HEK293T (cell line): ENCODE measurements around the gene PPID.

Experiments
- ARNT ChIP-seq: fragments of 450-650 bp; IDR thresholded peaks from 2 replicates; pipeline ENCODE4 v1.6.1; 2017; ENCODE audit warnings: mild to moderate bottlenecking
- BHLHE40 ChIP-seq: fragments of 450-650 bp; IDR thresholded peaks from 2 replicates; pipeline ENCODE4 v1.6.1; 2016; ENCODE audit warnings: mild to moderate bottlenecking, moderate library complexity, borderline replicate concordance
- ELF4 ChIP-seq: fragments of 450-650 bp; IDR thresholded peaks from 2 replicates; pipeline ENCODE4 v1.6.1; 2017; ENCODE audit warnings: antibody characterized with exemption
- FOXA1 ChIP-seq: fragments of 450-650 bp; IDR thresholded peaks from 2 replicates; pipeline ENCODE4 v1.6.1; 2016; ENCODE audit warnings: mild to moderate bottlenecking
- FOXK2 ChIP-seq: fragments of 450-650 bp; IDR thresholded peaks from 2 replicates; pipeline ENCODE4 v1.6.1; 2016; ENCODE audit warnings: mild to moderate bottlenecking
- FOXM1 ChIP-seq: fragments of 450-650 bp; IDR thresholded peaks from 2 replicates; pipeline ENCODE4 v1.6.1; 2017; ENCODE audit warnings: mild to moderate bottlenecking, borderline replicate concordance
- NFRKB ChIP-seq: fragments of 450-650 bp; IDR thresholded peaks from 2 replicates; pipeline ENCODE4 v1.6.1; 2016; ENCODE audit warnings: mild to moderate bottlenecking, moderate library complexity
- PKNOX1 ChIP-seq: fragments of 450-650 bp; IDR thresholded peaks from 2 replicates; pipeline ENCODE4 v1.6.1; 2016
- SP1 ChIP-seq: fragments of 450-650 bp; IDR thresholded peaks from 2 replicates; pipeline ENCODE4 v1.6.1; 2017
- SUZ12 ChIP-seq: fragments of 450-650 bp; IDR thresholded peaks from 2 replicates; pipeline ENCODE4 v1.6.1; 2016; ENCODE audit warnings: mild to moderate bottlenecking
- TARDBP ChIP-seq: fragments of 450-650 bp; IDR thresholded peaks from 2 replicates; pipeline ENCODE4 v1.6.1; 2016
- ZNF384 ChIP-seq: fragments of 450-650 bp; IDR thresholded peaks from 2 replicates; pipeline ENCODE4 v1.6.1; 2016

DNA sequence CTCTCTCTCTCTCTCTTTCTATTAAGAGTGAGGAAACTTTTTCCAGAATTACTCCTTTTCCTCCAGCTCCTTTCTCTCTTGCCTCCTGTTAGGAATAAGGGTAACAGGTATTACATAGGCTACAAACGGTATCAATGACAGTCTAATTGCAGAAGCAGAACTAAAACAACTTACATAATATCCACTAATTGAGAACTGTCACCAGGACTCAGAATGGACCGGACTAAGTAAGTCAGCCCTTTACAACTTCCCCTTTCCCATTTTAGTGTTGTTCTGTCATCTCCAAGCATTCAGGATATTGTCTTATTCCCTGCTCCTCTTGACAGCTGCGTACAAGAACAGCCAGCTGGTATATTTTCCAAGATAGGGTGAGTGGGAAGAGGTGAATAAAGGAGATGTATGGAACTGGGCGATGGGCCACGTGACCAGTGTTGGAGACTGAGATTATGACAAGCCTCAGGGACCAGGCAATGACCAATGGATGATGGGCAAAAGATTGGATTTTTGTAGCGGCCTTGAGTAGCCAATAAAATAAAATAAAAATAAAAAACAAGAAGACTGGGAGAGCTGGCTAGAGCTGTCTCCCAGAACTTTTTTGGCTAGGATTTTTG, 43.3 kb upstream of the PPID start:
- TF ChIP-seq SP1 (no peak), FOXK2 (no peak), FOXA1 (no peak), BHLHE40 (no peak), PKNOX1 (no peak), ARNT (no peak), ELF4 (no peak), NFRKB (no peak), ZNF384 (no peak), SUZ12 (no peak), FOXM1 (no peak), TARDBP (no peak)
